Loucy (cell line): ENCODE data around the gene PHF14.

Experiments
- H2AFZ ChIP-seq: fragments of 200-600 bp; sonication (generic); 2 replicates; pipeline ENCODE4 v1.6.0; 2016; ENCODE audit warnings: antibody characterized with exemption, mild to moderate bottlenecking, low read length, moderate library complexity
- H3F3A ChIP-seq: fragments of 200-600 bp; 2 replicates; pipeline ENCODE4 v1.6.0; 2016; ENCODE audit warnings: antibody characterized with exemption, low read depth, mild to moderate bottlenecking
- H3K27me3 ChIP-seq: fragments of 200-600 bp; sonication (generic); 2 replicates; pipeline ENCODE4 v1.6.1; 2014; ENCODE audit warnings: low read length, mild to moderate bottlenecking; ENCODE audit not compliant: insufficient read depth, poor library complexity, severe bottlenecking
- H3K36me3 ChIP-seq: fragments of 200-600 bp; sonication (generic); 2 replicates; pipeline ENCODE4 v1.6.1; 2016; ENCODE audit warnings: low read length; ENCODE audit not compliant: insufficient read depth
- H3K4me1 ChIP-seq: fragments of 200-600 bp; sonication (generic); 2 replicates; pipeline ENCODE4 v1.5.1; 2014; ENCODE audit warnings: low read length, mild to moderate bottlenecking; ENCODE audit not compliant: insufficient read depth, poor library complexity, severe bottlenecking
- H3K4me2 ChIP-seq: fragments of 200-600 bp; sonication (generic); 2 replicates; pipeline ENCODE4 v1.6.0; 2014; ENCODE audit warnings: antibody characterized with exemption, low read length, low read depth, mild to moderate bottlenecking; ENCODE audit not compliant: poor library complexity, severe bottlenecking
- H3K4me3 ChIP-seq: fragments of 200-600 bp; sonication (generic); 2 replicates; pipeline ENCODE4 v1.5.1; 2014; ENCODE audit warnings: low read length, mild to moderate bottlenecking, mixed read lengths; ENCODE audit not compliant: poor library complexity, severe bottlenecking
- H3K79me2 ChIP-seq: fragments of 200-600 bp; sonication (generic); 2 replicates; pipeline ENCODE4 v1.6.1; 2014; ENCODE audit warnings: low read length; ENCODE audit not compliant: insufficient read depth
- H3K9ac ChIP-seq: fragments of 200-600 bp; sonication (generic); 2 replicates; pipeline ENCODE4 v1.6.0; 2014; ENCODE audit warnings: mild to moderate bottlenecking, low read depth, low read length, moderate library complexity; ENCODE audit not compliant: poor library complexity, severe bottlenecking
- H3K9me2 ChIP-seq: fragments of 200-600 bp; sonication (generic); replicated peaks from 2 replicates; pipeline ENCODE4 v1.6.1; 2016; ENCODE audit warnings: low read depth, low read length, mixed read lengths
- H3K9me3 ChIP-seq: fragments of 200-600 bp; sonication (generic); 2 replicates; pipeline ENCODE4 v1.6.1; 2014; ENCODE audit warnings: mild to moderate bottlenecking, antibody characterized with exemption, low read length, low read depth; ENCODE audit not compliant: insufficient read depth
- H4K20me1 ChIP-seq: fragments of 200-600 bp; sonication (generic); 2 replicates; pipeline ENCODE4 v1.6.0; 2014; ENCODE audit warnings: antibody characterized with exemption, low read length, mild to moderate bottlenecking; ENCODE audit not compliant: insufficient read depth, poor library complexity, severe bottlenecking
- CTCF ChIP-seq: fragments of 200-600 bp; sonication (generic); conservative IDR thresholded peaks from 2 replicates; pipeline ENCODE4 v1.5.1; 2014; ENCODE audit warnings: mild to moderate bottlenecking, antibody characterized with exemption, low read length
- EZH2phosphoT487 ChIP-seq: fragments of 200-600 bp; IDR thresholded peaks from 2 replicates; pipeline ENCODE4 v1.6.1; 2018; ENCODE audit warnings: antibody characterized with exemption, mild to moderate bottlenecking, moderate library complexity, borderline replicate concordance

Gene PHF14

GRCh38 chr7:11181590-11181989, 207.9 kb downstream of the PHF14 start:
- Histone ChIP-seq H3K4me2 (no peak overlapping the region), H3K27me3 (no peaks in the 10 kb centered on the region)
- TF ChIP-seq CTCF (no peak), EZH2phosphoT487 (no peak)

GRCh38 chr7:11182736-11183135, 209.1 kb downstream of the PHF14 start:
- TF ChIP-seq EZH2phosphoT487 (no peak), CTCF (no peak)

More at GRCh38 chr7:11181590-11181989, 207.9 kb downstream of the PHF14 start:
- no peaks in the 10 kb centered on the region for H3K79me2 ChIP-seq
- H3K9me3 ChIP-seq = no peaks in the 10 kb centered on the region
- no peaks in the 10 kb centered on the region for H3K9me2 ChIP-seq
- H3K9ac ChIP-seq = no peak overlapping the region
- no peak overlapping the region for H3K4me3 ChIP-seq
- H3K36me3 ChIP-seq = no peaks in the 10 kb centered on the region
- H4K20me1 ChIP-seq = no peaks in the 10 kb centered on the region
- no peaks in the 10 kb centered on the region for H3K4me1 ChIP-seq
- H3F3A ChIP-seq = no peaks in the 10 kb centered on the region
- no peak overlapping the region for H2AFZ ChIP-seq

GRCh38 chr7:11185179-11185815, 211.6 kb downstream of the PHF14 start:
- H3K4me2 ChIP-seq = no peak overlapping the region

More at GRCh38 chr7:11182736-11183135, 209.1 kb downstream of the PHF14 start:
- Histone ChIP-seq H3K79me2 (no peaks in the 10 kb centered on the region), H3F3A (no peaks in the 10 kb centered on the region), H3K36me3 (no peaks in the 10 kb centered on the region), H3K4me1 (no peaks in the 10 kb centered on the region), H3K9me2 (no peaks in the 10 kb centered on the region), H2AFZ (no peak overlapping the region), H3K4me2 (no peak overlapping the region), H3K9me3 (no peaks in the 10 kb centered on the region), H3K4me3 (no peak overlapping the region), H4K20me1 (no peaks in the 10 kb centered on the region), H3K27me3 (no peaks in the 10 kb centered on the region), H3K9ac (no peak overlapping the region)

More at GRCh38 chr7:11185179-11185815, 211.6 kb downstream of the PHF14 start:
- Histone ChIP-seq H3K9me3 (no peaks in the 10 kb centered on the region), H3K9me2 (no peaks in the 10 kb centered on the region), H2AFZ (no peak overlapping the region), H3K4me3 (no peak overlapping the region), H3K36me3 (no peaks in the 10 kb centered on the region), H3K79me2 (no peaks in the 10 kb centered on the region), H4K20me1 (no peaks in the 10 kb centered on the region), H3K27me3 (no peaks in the 10 kb centered on the region), H3K4me1 (no peaks in the 10 kb centered on the region), H3K9ac (no peak overlapping the region), H3F3A (no peaks in the 10 kb centered on the region)
- TF ChIP-seq CTCF (no peak), EZH2phosphoT487 (no peak)
